ENCODE data around the gene CDH15.
A peak's percentile ranks its signal among the peaks of the same experiment; 100 is the strongest.
"Not testable (repeated sequence)": the region's sequence is repeated elsewhere in the genome, so short reads cannot be mapped to it uniquely, and the experiment has no call there.

Gene CDH15

GRCh38 chr16:89155851-89156739 lies 15.5 kb upstream of the CDH15 start:
- no peak for DNase-seq (ENCODE audit: low spot score)

GRCh38 chr16:89156740-89157645 lies 14.6 kb upstream of the CDH15 start:
- DNase-seq (ENCODE audit: low spot score): no peak

GRCh38 chr16:89157778-89158177 lies 13.8 kb upstream of the CDH15 start:
- no peak for DNase-seq (ENCODE audit: low spot score)

- DNase-seq (ENCODE audit: low spot score): no peak
Measured at GRCh38 chr16:89159066-89159849, 12.3 kb upstream of the CDH15 start.

GRCh38 chr16:89159850-89160354 lies 11.6 kb upstream of the CDH15 start:
- DNase-seq (ENCODE audit: low spot score): no peak

- DNase-seq (ENCODE audit: low spot score): no peak
Measured at GRCh38 chr16:89160977-89161701, 10.4 kb upstream of the CDH15 start.

- peak; percentile 44 for DNase-seq (ENCODE audit: low spot score)
Measured at GRCh38 chr16:89161763-89162713, 9.5 kb upstream of the CDH15 start.

GRCh38 chr16:89163297-89163696 lies 8.3 kb upstream of the CDH15 start:
- no peak for DNase-seq (ENCODE audit: low spot score)

GRCh38 chr16:89164436-89164835 lies 7.1 kb upstream of the CDH15 start:
- no peak for DNase-seq (ENCODE audit: low spot score)

- DNase-seq (ENCODE audit: low spot score): no peak
Measured at GRCh38 chr16:89164847-89165680, 6.5 kb upstream of the CDH15 start.

GRCh38 chr16:89165681-89165979 lies 5.9 kb upstream of the CDH15 start:
- not testable (repeated sequence) for DNase-seq (ENCODE audit: low spot score)

GRCh38 chr16:89166696-89167424 lies 4.7 kb upstream of the CDH15 start:
- no peak for DNase-seq (ENCODE audit: low spot score)

- DNase-seq (ENCODE audit: low spot score): peak; percentile 84
Measured at GRCh38 chr16:89167425-89167941, 4.1 kb upstream of the CDH15 start.

- peak; percentile 43 for DNase-seq (ENCODE audit: low spot score)
Measured at GRCh38 chr16:89168381-89169189, 3.0 kb upstream of the CDH15 start.

GRCh38 chr16:89169778-89170177 lies 1.8 kb upstream of the CDH15 start:
- DNase-seq (ENCODE audit: low spot score): no peak

- DNase-seq (ENCODE audit: low spot score): peak; percentile 59
Measured at GRCh38 chr16:89170346-89171215, 967 bp upstream of the CDH15 start.

- DNase-seq (ENCODE audit: low spot score): no peak
Measured at GRCh38 chr16:89172171-89172527, 601 bp downstream of the CDH15 start.

Measured in NAMALWA (cell line).